T-helper 1 cell (primary cell): ENCODE data around the gene TBC1D14.
A peak's percentile ranks its signal among the peaks of the same experiment; 100 is the strongest.
"Not testable (repeated sequence)": the region's sequence is repeated elsewhere in the genome, so short reads cannot be mapped to it uniquely, and the experiment has no call there.

Experiments
- DNase-seq, 5 donors: peaks; one replicate each; pipeline ENCODE4 v3.0.0-alpha.2; 2012 to 2020

TBC1D14 gene

DNA sequence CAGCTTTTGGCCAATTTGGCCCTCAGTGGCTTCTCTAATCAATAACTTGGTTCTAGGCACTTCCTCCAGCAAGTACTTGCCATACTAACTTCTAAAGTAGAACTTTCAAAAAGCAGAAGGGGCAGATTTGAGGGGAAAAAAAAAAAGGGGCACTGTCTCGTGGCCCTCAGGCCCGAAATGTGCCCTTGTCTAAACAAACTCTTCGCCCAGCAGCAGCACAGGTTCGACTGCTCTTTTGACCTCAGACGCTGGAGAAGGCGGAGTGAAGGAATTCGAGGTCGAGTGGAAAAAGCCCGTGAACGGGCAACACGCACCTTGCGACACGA is 157.5 kb downstream of the TBC1D14 start:
- DNase-seq, result peak in 1 of 5 donors; percentile 17

DNA sequence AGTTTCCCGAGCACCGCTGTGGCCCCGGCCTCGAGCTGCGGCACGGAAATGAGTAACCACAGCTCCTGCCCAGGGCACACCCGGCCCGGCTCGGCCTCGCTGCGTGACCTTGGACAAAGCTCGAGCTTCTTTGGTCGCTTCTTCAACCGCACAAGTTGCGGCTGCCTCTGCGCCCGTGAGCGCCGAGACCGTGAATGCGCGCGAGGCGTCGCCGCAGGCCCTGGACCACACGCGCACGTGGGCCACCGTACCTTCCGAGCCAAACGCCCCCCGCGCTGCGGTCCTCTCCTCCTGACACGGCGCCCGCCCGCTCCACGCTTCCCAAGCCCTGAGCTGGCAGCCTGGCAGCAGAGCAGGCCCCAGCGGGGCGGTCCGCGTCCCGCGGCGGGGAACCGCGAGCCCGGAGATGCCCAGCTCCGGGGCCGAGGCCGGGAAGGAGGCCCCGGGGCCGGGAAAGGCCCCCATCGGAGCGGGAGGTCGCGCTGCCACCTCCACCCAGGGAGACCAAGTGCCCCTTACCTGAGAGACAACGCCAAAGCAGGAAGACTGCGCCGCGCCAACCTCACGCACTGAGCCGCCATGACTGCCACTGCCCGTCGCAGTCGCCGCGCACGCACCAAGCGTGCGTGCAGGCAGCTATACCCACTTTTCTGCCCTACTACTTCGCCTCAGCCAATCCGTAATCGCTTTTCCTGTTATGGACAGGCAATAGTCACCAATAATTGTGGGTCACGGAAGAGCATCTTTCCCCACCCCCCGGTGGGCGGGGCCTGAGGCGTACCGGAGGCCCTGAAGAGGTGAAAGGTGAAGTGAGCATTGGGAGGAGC is 158.0 kb downstream of the TBC1D14 start, which contains the start of gene GRPEL1:
GRPEL1 (minus strand) TSS at position 613 of the 827 bp plus-strand sequence; CDS start at position 581, 32 bp downstream.
- peak; percentile 100 for DNase-seq

DNA sequence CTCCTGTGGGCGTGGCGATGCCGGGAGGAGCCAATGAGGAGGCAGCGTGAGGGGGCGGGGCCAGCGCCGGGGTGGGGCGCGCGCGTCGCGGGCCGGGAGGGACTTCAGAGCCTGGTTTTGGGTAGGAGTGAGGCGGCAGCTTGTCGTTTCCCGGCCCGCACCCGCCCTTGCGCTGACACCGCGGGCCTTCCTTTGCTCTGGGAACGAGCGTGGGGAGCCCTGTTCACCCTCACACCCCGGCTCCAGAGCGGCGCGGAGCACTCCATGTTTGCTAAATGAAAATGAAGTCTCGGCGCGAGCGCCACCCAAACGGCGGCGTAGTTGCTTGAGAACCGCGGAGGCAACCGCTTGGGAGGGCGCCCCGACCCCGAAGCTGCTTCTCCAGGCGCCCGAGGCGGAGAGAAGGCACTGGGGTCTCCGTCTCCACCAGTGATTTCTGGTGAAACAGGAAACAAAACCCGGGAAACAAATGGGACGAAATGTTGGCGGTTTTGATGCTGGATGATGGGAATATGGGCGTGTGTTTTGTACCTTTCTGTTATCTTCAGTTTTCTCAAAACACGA is 158.7 kb downstream of the TBC1D14 start:
- no peak for DNase-seq

DNA sequence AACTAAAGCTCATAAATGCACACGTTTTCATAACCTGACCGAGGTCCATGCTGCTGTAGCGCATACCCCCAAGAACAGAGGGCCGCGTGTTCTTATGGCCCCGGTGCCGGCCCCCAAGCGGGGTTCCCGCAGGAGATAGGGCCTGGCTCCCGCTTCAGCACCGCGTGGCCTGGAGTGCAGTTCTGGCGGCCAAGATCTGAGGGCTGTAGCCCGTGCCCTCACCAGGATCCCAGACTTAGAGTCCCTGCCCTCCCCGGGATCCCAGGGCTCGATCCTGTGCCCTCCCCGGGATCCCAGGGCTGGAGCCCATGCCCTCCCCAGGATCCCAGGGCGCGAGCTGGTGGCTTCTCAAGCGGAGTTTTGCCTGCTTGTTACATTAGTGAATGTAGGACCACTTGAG is 159.3 kb downstream of the TBC1D14 start:
- no peak for DNase-seq

DNA sequence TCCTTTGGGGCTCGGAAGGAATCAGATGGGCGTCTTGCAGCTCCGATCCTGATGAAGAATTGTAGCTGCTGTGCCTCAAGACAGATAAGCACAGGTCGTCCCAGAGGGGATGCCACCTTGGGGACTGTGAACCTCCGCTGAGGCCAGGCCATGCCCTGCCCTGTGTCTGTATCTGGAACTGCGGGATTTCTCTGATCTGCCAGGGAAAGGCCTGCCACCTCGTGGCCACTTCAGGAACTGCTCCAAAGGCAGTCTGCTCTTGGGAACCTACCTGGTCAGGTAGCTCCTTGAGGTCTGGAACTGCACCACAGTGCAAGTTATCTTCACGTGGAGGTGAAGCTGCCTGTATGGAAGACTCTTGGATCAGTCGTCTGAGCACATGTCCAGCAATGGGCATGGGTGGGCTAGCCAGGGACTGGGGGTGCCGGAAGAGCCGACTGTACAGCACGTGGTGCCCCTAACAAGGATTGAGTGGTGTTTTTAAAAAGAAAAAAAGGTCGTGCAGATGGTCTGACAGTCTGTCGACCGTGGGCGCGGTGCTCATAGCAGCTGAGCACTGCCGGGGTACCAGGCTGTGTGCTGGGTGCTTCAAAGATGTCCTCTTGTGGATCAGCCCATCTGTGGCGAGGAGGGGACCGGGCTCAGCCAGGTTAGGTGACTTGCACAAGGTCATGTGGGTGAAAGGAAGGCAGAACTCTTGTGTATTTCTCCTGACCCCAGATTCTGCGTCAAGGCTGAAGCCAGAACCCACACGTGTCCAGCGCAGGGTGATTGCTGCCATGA is 161.3 kb downstream of the TBC1D14 start:
- peak; percentile 66 to 83 (median 80) for DNase-seq

DNA sequence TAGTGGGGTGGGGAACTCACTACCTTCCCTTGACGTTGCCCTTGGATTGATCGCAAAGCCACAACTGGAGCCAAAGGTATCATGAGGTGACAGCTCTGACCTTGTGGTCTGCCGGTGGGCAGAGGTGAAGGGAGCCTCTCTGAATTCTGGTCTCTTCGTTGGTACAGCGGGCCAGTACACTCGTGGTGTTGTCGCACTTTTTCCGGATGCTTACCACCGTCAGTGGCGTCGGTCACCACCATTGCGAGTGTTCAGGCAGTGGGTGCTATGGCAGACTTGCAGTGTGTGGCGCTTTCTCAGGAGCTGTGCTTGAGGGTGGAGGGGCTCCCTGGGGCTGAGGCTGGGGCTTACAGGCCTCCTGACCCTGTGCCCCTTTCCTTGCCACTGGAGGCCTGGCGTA is 163.4 kb downstream of the TBC1D14 start:
- DNase-seq, result no peak

DNA sequence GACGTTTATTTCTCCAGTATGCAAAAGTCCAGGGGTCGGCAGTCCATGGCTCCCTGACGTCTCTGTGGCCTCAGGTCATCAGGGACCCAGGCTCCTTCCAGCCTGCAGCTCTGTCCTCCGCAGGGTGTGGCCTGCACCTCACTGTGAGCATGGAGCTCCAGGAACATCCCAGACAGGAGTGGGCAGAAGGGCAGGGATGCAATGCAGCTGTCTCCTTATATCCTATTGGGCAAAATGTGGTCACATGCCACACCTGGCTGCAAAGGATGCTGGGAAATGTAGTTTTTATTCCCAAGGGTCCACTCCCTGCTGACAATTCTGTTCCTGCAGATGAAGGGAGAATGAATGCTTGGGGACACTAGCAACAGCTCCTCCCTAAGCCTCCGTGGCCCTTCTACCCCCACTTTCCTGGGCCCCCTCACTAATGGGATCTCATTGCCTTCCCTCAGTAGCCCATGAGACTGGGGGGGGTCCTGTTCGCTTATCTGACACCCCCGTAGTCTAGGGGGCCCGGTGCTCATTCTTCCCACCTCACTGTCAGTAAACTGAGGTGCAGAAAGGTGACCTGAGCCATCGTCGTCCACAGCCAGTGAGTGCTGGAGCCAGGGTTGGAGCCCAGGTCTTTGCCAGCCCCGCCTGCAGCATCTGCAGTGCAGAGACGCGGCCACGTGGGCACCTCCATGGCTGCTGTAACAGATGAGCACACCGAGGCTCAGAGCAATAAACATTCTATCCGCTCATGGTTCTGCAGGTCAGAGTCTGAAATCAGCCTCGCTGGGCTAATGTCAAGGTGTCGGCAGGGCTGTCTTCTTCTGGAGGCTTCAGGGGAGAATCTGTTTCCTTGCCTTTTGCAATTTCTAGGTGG is 164.1 kb downstream of the TBC1D14 start:
- peak in 2 of 5 donors; percentile 10 to 30 for DNase-seq

DNA sequence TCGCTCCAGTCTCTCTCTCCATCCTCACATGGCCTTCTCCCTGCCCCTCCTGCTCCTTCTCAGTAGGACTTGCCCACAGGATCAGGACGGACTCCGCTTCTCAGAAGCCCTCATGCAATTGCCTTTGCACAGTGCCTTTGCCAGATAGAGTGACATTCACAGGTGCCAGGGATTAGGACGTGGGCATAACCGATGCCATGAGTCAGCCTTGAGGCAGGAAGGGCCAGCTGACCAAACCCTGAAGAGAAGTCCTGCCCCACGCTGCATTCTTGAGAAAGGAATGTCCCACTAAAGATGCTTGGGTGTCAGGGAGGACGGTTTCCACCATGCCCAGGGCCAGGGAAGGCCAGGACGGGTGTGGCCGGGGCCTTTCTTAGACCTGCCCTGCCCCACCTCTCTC is 164.8 kb downstream of the TBC1D14 start:
- DNase-seq, result no peak

DNA sequence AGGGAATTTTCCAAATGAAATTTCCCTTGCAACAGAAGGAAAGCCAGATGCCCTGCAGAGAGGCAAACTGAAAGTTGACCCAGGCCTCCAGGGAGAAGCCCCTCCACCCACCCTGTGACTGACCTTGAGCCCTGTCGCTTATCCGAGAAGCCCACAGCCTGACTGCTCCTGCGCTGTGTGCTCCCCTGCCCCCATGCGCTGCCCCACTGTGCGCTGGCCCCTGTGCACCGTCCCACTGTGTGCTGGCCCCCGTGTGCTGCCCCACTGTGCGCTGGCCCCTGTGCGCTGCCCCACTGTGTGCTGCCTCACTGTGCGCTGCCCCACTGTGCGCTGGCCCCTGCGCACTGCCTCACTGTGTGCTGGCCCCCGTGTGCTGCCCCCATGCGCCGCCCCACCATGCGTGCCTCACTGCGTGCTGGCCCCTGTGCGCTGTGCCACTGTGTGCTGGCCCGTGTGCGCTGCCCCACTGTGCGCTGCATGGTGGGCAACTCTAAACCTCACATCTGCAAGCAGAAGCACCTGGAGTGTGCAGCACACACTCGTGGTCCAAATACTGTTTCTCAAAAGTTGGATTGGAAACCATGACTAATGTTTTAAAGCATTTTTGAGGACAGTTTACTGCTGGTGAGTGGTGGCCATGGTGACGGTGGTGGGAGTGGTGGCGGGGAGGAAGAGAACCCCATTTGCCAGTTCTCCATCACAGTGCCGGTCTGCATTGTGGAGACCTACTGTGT is 166.5 kb downstream of the TBC1D14 start:
- DNase-seq, result no peak

DNA sequence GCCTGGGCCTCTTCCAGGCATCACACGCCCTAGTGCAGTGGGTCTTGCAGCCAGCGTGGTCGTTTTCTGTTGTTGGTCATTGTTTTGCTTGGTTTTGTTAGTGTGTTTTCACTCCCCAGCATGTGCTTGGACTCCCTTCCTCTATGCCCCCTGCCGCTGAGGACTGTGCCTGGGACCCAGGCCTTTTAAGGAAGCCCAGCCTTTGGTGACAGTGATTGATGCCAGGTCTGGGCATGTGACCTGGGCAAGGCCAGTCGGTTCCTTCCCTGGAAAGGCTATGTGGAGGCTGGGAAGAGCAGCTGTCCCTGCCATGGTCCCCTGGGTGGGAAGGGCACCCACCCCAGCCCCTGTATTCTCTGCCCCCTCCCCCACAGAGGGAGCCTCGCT is 167.1 kb downstream of the TBC1D14 start:
- DNase-seq, result no peak

DNA sequence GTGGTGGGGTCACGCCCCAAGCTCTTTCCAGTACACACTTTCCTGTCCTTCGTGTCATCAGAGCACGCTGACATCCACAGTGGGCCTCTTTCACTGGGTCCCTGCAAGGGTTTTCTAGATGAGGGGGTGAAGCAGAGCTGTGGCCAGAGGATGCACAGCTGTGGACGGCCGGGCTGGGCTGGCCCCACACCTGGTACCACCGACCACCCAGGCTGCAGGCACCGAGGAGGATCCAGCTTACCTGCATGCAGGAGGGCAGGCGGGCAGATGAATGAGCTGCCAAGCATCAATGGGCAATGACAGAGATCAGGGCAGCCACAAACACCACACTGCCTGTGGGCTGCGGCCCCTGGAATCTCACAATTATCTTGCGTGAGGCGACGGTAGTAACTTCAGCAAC is 167.7 kb downstream of the TBC1D14 start:
- no peak for DNase-seq

DNA sequence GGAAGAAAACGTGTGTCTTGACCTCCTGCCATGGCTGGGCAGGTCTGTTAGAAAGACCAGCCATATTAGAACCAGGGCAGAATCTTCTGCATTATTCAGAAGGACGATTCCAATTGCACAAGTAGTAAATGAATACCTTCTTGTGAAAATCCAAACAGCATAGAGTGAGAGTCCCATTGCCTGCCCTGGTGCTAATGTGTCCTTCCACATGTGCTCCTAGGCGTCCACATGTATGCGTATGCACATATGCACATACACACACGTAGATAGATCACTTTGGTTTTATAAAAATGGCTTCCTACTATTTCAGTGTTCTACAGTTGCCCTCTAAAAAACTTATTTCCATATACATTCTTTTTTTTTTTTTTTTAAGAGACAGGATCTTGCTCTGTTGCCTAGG is 168.4 kb downstream of the TBC1D14 start:
- no peak for DNase-seq

DNA sequence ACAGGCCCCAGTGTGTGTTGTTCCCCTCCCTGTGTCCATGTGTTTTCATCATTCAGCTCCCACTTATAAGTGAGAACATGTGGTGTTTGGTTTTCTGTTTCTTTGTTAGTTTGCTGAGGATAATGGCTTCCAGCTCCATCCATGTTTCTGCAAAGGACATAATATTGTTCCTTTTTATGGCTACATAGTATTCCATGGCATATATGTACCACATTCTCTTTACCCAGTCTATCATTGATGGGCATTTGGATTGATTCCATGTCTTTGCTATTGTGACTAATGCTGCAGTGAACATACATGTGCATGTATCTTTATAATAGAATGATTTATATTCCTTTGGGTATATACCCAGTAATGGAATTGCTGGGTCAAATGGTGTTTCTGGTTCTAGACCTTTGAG is 169.9 kb downstream of the TBC1D14 start:
- not testable (repeated sequence) for DNase-seq

DNA sequence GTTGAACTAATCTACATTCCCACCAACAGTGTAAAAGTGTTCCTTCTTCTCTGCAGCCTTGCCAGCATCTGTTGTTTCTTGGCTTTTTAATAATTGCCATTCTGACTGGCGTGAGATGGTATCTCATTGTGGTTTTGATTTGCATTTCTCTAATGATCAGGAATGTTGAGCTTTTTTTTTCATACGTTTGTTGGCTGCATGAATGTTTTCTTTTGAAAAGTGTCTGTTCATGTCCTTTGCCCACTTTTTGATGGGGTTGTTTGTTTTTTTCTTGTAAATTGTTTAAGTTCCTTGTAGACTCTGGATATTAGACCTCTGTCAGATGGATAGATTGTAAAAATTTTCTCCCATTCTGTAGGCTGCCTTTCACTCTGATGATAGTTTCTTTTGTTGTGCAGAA is 170.3 kb downstream of the TBC1D14 start:
- not testable (repeated sequence) for DNase-seq
